T-helper 2 cell treated with Interferon-gamma antibody and Interleukin-4, amounts not matched to agents 5 μg/mL and 100 μg/mL, for 36 hours (primary cell): Measurements from ENCODE around the gene TAS2R46.
A peak's percentile ranks its signal among the peaks of the same experiment; 100 is the strongest.
"Not testable (repeated sequence)": the region's sequence is repeated elsewhere in the genome, so short reads cannot be mapped to it uniquely, and the experiment has no call there.

Source experiments
- DNase-seq: peaks from one replicate; pipeline ENCODE4 v3.0.0; 2021; ENCODE audit warnings: low spot score
- H3K27ac Mint-ChIP-seq: one replicate; pipeline ENCODE4 v1.8.0; 2021; ENCODE audit warnings: mild to moderate bottlenecking, mixed read lengths
- H3K27me3 Mint-ChIP-seq: one replicate; pipeline ENCODE4 v1.8.0; 2021; ENCODE audit warnings: low read depth, mixed read lengths
- H3K36me3 Mint-ChIP-seq: one replicate; pipeline ENCODE4 v1.8.0; 2021; ENCODE audit warnings: low read depth, mixed read lengths
- H3K4me1 Mint-ChIP-seq: one replicate; pipeline ENCODE4 v1.8.0; 2021; ENCODE audit warnings: low read depth, mixed read lengths
- H3K4me3 Mint-ChIP-seq: one replicate; pipeline ENCODE4 v1.8.0; 2022; ENCODE audit warnings: mild to moderate bottlenecking, moderate library complexity, mixed read lengths
- H3K9me3 Mint-ChIP-seq: one replicate; pipeline ENCODE4 v1.8.0; 2021; ENCODE audit warnings: mixed read lengths

TAS2R46 gene, protein sequence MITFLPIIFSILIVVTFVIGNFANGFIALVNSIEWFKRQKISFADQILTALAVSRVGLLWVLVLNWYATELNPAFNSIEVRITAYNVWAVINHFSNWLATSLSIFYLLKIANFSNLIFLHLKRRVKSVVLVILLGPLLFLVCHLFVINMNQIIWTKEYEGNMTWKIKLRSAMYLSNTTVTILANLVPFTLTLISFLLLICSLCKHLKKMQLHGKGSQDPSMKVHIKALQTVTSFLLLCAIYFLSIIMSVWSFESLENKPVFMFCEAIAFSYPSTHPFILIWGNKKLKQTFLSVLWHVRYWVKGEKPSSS

DNA sequence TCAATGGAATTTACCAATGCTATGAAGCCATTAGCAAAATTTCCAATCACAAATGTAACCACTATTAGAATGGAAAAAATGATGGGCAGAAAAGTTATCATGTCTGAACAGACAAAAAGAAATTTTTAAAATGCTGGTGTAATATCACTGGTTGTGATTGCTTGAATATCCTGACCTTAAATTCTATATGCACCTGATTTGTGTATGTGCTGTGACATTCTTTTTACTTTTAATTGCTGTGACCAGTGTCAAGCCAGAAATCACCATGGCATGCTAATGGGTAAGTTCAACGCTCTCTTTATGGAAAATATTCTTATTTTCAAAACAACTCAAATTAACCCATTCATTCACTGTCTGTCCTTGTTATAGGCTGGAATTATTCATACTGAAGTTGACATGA is at the start of gene TAS2R46:
Gene TAS2R46 (minus strand): TSS at position 101 of the 400 bp plus-strand sequence. CDS start 0 bp downstream, at position 101.
- H3K4me1 Mint-ChIP-seq, H3K4me3 Mint-ChIP-seq, H3K27me3 Mint-ChIP-seq, H3K27ac Mint-ChIP-seq, H3K36me3 Mint-ChIP-seq, DNase-seq, H3K9me3 Mint-ChIP-seq: not testable (repeated sequence)

DNA sequence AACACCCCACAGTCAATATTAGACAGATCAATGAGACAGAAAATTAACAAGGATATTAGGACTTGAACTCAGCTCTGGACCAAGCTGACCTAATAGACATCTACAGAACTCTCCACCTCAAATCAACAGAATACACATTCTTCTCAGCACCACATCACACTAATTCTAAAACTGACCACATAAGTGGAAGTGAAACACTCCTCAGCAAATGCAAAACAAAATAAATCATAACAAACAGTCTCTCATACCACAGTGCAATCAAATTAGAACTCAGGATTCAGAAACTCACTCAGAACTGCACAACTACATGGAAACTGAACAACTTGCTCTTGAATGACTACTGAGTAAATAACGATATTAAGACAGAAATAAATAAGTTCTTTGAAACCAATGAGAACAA is 49.1 kb upstream of the TAS2R46 start:
- H3K27ac Mint-ChIP-seq, H3K27me3 Mint-ChIP-seq, DNase-seq, H3K4me3 Mint-ChIP-seq: not testable (repeated sequence)
- peaks cover 16% of the 10 kb centered on the region for H3K4me1 Mint-ChIP-seq
- peaks cover 67% of the 10 kb centered on the region for H3K9me3 Mint-ChIP-seq
- peaks cover 78% of the 10 kb centered on the region for H3K36me3 Mint-ChIP-seq

DNA sequence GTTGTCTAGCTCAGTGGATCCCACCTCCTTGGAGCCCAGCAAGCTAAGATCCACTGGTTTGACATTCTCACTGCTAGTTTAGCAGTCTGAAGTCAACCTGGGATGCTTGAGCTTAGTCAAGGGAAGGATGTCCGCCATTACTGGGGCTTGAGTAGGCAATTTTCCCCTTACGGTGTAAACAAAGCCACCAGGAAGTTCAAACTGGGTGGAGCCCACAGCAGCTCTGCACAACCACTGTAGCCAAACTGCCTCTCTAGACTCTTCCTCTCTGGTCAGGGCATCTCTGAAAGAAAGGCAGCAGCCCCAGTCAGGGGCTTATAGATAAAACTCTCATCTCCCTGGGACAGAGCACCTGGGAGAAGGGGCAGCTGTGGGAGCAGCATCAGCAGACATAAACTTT is 46.8 kb upstream of the TAS2R46 start:
- peaks cover 72% of the 10 kb centered on the region for H3K36me3 Mint-ChIP-seq

DNA sequence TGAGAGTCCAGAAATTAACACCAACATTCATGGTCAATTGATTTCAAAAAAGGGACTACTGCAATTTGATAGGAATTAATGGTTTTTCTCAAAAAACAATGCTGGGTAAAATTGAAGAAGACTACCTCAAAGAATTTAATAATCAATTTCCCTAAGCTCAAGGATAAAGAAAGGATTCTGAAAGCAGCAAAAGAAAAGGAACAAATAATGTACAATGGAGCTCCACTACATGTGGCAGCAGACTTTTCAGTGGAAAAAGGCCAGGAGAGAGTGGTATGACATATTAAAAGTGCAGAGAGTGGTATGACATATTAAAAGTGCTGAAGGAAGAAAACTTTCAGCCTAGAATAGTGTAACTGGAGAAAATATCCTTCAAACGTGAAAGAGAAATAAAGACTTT is 45.6 kb upstream of the TAS2R46 start:
- no peaks in the 10 kb centered on the region for H3K27me3 Mint-ChIP-seq
- DNase-seq: no peak
- no peak overlapping the region for H3K27ac Mint-ChIP-seq
- H3K4me3 Mint-ChIP-seq: no peak overlapping the region
- peaks cover 68% of the 10 kb centered on the region for H3K36me3 Mint-ChIP-seq
- H3K9me3 Mint-ChIP-seq: peaks cover 55% of the 10 kb centered on the region
- H3K4me1 Mint-ChIP-seq: peaks cover 14% of the 10 kb centered on the region

More for the DNA sequence above, 46.8 kb upstream of the TAS2R46 start:
- Mint-ChIP-seq H3K9me3 (peaks cover 59% of the 10 kb centered on the region), H3K4me1 (peaks cover 16% of the 10 kb centered on the region), H3K27ac (peak overlapping the region; percentile 45), H3K4me3 (no peak overlapping the region), H3K27me3 (no peaks in the 10 kb centered on the region)
- DNase-seq: no peak

DNA sequence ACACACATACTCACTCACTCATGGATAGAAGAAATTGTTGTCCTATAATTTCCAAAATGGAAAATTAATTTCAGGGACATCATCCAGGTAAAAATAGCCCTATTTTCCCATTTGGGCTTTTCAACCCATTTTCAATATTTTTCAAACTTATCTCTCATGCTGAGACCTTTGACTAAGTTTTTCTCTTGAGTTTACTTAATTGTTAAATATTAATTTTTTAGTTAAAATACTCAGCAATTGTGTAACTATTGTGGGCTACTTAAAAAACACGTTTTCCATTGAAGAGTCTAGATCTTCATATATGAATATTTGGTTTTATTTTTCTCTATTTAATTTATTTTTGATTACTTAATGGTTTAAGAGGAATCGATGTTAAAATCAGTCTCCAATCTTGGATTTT is 44.2 kb upstream of the TAS2R46 start:
- no peaks in the 10 kb centered on the region for H3K27me3 Mint-ChIP-seq
- H3K9me3 Mint-ChIP-seq: peaks cover 43% of the 10 kb centered on the region
- no peak overlapping the region for H3K4me3 Mint-ChIP-seq
- no peak for DNase-seq
- H3K4me1 Mint-ChIP-seq: peaks cover 14% of the 10 kb centered on the region
- peaks cover 62% of the 10 kb centered on the region for H3K36me3 Mint-ChIP-seq
- no peak overlapping the region for H3K27ac Mint-ChIP-seq

DNA sequence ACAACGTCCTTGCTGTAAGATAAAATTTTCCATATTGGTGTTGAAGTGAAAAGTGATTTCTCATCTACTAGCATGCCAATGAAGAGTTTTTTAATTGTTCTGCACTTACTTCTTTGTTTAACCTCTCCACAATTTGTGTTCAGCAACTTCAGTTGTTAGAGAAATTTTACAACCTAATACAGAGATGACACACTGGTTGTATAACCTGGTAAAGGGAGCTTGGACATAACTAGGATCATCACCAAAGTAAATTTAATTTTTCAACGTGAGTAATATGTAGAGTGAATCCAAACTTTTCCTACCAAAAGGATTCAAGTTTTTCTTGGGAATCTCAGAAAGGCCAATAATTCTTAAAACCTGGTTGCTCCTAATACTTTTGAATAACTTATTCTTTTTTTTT is 43.5 kb upstream of the TAS2R46 start:
- H3K9me3 Mint-ChIP-seq: peaks cover 35% of the 10 kb centered on the region
- peaks cover 57% of the 10 kb centered on the region for H3K36me3 Mint-ChIP-seq
- H3K4me1 Mint-ChIP-seq: peaks cover 14% of the 10 kb centered on the region
- no peak overlapping the region for H3K4me3 Mint-ChIP-seq
- no peaks in the 10 kb centered on the region for H3K27me3 Mint-ChIP-seq
- DNase-seq: no peak
- no peak overlapping the region for H3K27ac Mint-ChIP-seq

DNA sequence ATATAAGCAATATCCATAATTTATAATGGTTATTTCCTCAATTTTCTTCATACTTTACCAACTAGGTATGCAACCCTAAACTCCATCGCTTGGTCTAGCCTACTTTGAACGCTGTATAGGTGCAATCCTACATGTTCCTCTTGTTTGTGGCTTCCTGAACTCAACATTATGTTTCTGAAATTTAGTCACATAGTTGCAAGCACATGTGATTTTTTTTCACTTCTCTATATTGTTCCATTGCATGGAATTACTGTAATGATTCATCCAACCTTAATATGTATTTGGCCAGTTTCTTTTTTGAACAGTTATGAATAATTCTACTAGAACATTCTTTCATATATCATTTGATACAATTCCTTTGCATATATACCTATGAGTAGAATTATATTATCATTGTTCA is 32.8 kb upstream of the TAS2R46 start:
- peaks cover 17% of the 10 kb centered on the region for H3K36me3 Mint-ChIP-seq
- H3K9me3 Mint-ChIP-seq, H3K27me3 Mint-ChIP-seq, H3K4me3 Mint-ChIP-seq, H3K27ac Mint-ChIP-seq, H3K4me1 Mint-ChIP-seq, DNase-seq: not testable (repeated sequence)

DNA sequence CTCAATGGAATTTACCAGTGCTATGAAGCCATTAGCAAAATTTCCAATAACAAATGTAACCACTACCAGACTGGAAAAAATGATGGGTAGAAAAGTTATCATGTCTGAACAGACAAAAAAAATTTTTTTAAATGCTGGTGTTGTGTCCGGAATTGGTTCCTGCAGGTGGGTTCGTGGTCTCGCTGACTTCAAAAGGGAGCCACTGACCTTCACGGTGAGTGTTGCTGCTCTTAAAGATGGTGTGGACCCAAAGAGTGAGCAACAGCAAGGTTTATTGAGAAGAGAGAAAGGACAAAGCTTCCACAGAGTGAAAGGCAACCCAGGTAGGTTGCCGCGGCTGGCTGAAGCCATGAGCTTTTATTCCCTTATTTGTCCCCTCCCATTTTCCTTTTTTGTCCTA is 30.0 kb upstream of the TAS2R46 start, which contains the start of gene TAS2R43:
Gene TAS2R43 (minus strand): TSS at position 186 of the 400 bp plus-strand sequence. CDS start 84 bp downstream, at position 102.
- Mint-ChIP-seq H3K4me1 (no peaks in the 10 kb centered on the region), H3K9me3 (no peaks in the 10 kb centered on the region), H3K27me3 (no peaks in the 10 kb centered on the region), H3K27ac (no peak within 1 kb of the TSS), H3K36me3 (peaks cover 6% of the 10 kb centered on the region), H3K4me3 (no peak within 1 kb of the TSS)
- no peak for DNase-seq

DNA sequence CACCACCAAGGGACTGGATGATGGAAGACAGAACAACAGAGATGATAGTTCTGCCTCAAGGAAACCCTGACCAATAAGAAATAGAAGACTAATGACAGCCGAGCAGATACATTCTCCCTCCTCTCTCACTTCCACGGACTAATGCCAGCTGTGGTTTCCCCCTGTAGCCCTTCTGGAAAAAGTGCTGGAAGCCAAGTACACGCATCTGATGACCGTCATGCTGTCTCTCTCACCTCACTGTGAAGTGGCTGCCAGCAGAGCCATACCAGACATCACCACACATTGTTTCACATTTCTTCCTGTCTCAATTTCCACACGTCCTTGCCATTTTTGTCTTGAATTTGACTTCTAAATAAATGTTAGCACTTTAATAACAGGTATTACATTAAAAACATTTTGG is 27.2 kb upstream of the TAS2R46 start:
- no peaks in the 10 kb centered on the region for H3K27me3 Mint-ChIP-seq
- H3K27ac Mint-ChIP-seq: no peak overlapping the region
- no peaks in the 10 kb centered on the region for H3K4me1 Mint-ChIP-seq
- peaks cover 1% of the 10 kb centered on the region for H3K9me3 Mint-ChIP-seq
- no peak for DNase-seq
- no peak overlapping the region for H3K4me3 Mint-ChIP-seq
- H3K36me3 Mint-ChIP-seq: peaks cover 10% of the 10 kb centered on the region

DNA sequence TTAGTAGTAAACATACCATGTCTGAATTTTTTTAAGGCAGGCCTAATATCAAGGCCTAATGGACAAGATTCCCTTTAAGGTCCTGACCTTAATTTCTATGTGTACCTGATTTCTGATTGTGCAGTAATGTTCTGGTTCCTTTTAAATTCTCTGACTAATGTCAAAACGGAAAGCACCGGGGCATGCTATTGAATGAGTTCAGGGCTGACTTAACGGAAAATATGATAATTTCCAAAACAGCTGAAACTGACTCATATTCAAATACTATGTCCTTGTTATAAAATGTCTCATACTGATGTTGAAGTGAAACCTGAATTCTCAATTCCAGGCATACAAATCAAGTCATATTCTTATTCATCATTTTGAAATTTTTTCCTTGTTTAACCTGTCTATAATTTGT is 23.3 kb upstream of the TAS2R46 start:
- H3K4me3 Mint-ChIP-seq: no peak overlapping the region
- H3K36me3 Mint-ChIP-seq: peaks cover 17% of the 10 kb centered on the region
- peaks cover 18% of the 10 kb centered on the region for H3K9me3 Mint-ChIP-seq
- H3K27me3 Mint-ChIP-seq: no peaks in the 10 kb centered on the region
- no peak overlapping the region for H3K27ac Mint-ChIP-seq
- DNase-seq: peak; percentile 8
- H3K4me1 Mint-ChIP-seq: no peaks in the 10 kb centered on the region

DNA sequence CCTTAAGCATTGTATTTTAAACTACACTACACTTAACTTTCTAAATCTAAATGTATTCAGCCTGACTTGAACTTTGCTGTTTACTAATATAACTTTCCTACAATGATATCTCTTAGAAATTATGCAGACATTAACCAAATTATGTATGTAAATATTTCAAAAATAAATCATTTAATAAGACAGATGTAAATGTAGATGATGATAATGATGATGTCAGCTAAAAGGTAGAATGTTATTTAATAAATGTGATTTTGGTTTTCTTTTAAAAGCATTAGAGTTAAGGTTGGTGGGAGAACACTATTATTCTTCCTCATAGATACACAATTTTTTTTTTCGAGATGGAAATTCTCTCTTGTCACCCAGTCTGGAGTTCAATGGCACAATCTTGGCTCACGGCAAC is 19.9 kb upstream of the TAS2R46 start:
- Mint-ChIP-seq H3K36me3 (peaks cover 20% of the 10 kb centered on the region), H3K4me3 (no peak overlapping the region), H3K27ac (no peak overlapping the region), H3K27me3 (no peaks in the 10 kb centered on the region), H3K9me3 (peaks cover 20% of the 10 kb centered on the region), H3K4me1 (no peaks in the 10 kb centered on the region)
- DNase-seq: no peak

DNA sequence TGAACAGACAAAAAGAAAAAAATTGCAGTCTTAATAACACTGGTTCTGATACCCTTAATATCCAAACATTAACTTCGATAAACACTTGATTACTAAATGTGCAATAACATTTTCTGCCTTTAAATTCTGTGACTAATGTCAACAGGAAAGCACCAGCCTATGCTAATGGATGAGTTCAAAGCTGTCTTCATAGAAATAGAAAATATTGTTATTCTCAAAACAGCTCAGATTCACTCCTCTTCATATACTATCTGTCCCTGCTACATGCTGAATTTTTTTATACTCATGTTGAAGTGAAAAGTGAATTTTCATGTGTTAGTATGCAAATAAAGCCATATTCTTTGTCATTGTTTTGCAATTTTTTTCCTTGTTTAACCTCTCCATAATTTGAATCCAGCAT is 16.2 kb upstream of the TAS2R46 start:
- no peaks in the 10 kb centered on the region for H3K27me3 Mint-ChIP-seq
- peaks cover 10% of the 10 kb centered on the region for H3K9me3 Mint-ChIP-seq
- H3K4me3 Mint-ChIP-seq: no peak overlapping the region
- no peak overlapping the region for H3K27ac Mint-ChIP-seq
- H3K36me3 Mint-ChIP-seq: peaks cover 15% of the 10 kb centered on the region
- DNase-seq: no peak
- H3K4me1 Mint-ChIP-seq: peaks cover 6% of the 10 kb centered on the region

DNA sequence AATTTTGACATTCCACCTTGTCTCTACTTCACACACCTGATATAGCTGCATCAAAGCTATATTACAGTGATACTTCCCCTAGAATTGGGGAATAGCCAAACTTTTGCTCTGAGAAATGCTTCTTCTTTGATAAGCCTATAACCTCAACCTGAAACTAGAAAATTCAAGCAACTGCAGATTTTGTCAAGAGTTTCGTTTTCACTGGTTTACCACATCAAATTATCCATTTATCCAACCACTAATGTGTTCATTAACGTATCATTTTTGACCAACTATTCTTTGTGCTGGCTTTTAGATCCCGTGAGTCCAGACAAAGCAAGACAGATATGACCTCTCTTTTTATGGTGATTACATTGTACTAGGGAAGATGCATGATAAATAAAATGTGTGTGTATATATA is 13.5 kb upstream of the TAS2R46 start:
- Mint-ChIP-seq H3K36me3 (peaks cover 10% of the 10 kb centered on the region), H3K4me1 (peaks cover 6% of the 10 kb centered on the region), H3K9me3 (peaks cover 4% of the 10 kb centered on the region), H3K4me3 (no peak overlapping the region), H3K27me3 (no peaks in the 10 kb centered on the region), H3K27ac (no peak overlapping the region)
- no peak for DNase-seq

DNA sequence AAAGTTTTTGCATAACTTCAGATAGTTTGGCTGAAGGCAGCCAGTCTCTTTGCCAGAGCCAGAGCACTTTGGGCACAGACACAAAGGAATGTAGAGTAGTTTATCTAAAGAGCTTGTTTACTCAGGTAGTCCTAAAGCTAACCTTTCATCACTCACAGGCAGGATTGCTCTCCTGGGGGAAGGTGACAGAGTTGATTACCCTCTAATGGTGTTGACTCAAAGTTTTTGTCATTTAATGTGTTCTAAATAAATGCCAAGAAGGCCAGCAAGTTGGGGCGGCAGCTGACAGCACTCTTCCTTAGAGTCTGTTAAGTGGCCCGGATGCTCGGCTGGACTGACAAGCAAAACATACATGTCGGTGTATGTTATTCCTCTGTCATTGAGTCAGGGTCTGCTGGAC is 9.3 kb upstream of the TAS2R46 start:
- Mint-ChIP-seq H3K9me3 (no peaks in the 10 kb centered on the region), H3K27ac (no peak overlapping the region), H3K4me1 (peaks cover 6% of the 10 kb centered on the region), H3K27me3 (no peaks in the 10 kb centered on the region), H3K36me3 (peaks cover 10% of the 10 kb centered on the region), H3K4me3 (no peak overlapping the region)
- DNase-seq: no peak

DNA sequence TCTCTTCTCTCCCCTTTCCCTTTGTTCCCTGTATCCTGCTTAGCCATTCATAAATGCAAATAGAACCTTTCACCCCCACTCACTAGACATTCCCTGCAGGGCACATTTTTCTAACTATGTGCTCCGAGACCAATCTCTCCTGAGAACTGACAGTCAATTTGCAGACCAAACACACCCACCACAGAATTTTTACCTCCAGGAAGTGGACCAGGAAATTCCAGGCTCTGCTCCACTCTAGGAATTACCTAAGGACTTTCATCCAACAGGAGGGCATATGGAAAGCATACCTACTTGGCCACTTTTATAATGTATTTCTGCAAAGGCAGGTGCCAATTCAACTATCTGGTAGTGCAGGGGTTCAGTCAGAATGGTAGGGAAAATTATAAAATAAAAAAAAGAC is 8.9 kb upstream of the TAS2R46 start:
- Mint-ChIP-seq H3K27me3 (no peaks in the 10 kb centered on the region), H3K9me3 (no peaks in the 10 kb centered on the region), H3K4me1 (peaks cover 6% of the 10 kb centered on the region), H3K36me3 (peaks cover 10% of the 10 kb centered on the region), H3K4me3 (no peak overlapping the region), H3K27ac (no peak overlapping the region)
- no peak for DNase-seq
